ENCODE results near the gene FGFR3. TPM values are rescaled to one million over a fixed set of nuclear protein-coding genes. Genes with fewer than 3 reads are reported as not detected.

FGFR3 gene
- total RNA-seq, 1 experiment from 2014 or later = 10.2 TPM

- H3K36me3 ChIP-seq = no peaks in the 10 kb centered on the region
- H3K4me1 ChIP-seq (replicated peaks) = peaks cover 13% of the 10 kb centered on the region
- no peaks in the 10 kb centered on the region for H3K9me3 ChIP-seq (replicated peaks)
- no peak overlapping the region for H3K27ac ChIP-seq
- peak in 1 of 2 experiments; percentile 28 for DNase-seq (ENCODE audit: low read depth in 1 of 2, low spot score in 2 of 2)
- H3K27me3 ChIP-seq (replicated peaks) = peaks cover 5% of the 10 kb centered on the region; the same call in 1 of the 2 replicates
- H3K4me3 ChIP-seq = peak overlapping the region; percentile 44
Measured at GRCh38 chr4:1793940-1794808, 1.1 kb downstream of the FGFR3 start.

GRCh38 chr4:1794809-1795298 is 1.8 kb downstream of the FGFR3 start:
- Histone ChIP-seq H3K9me3 (replicated peaks) (no peaks in the 10 kb centered on the region), H3K4me3 (peak overlapping the region; percentile 44), H3K27me3 (replicated peaks) (peaks cover 5% of the 10 kb centered on the region; the same call in 1 of the 2 replicates), H3K36me3 (no peaks in the 10 kb centered on the region), H3K27ac (no peak overlapping the region), H3K4me1 (replicated peaks) (peaks cover 13% of the 10 kb centered on the region)
- no peak for DNase-seq (ENCODE audit: low read depth in 1 of 2, low spot score in 2 of 2)

- Histone ChIP-seq H3K36me3 (no peaks in the 10 kb centered on the region), H3K27me3 (replicated peaks) (peaks cover 5% of the 10 kb centered on the region; the same call in 1 of the 2 replicates), H3K27ac (no peak overlapping the region), H3K4me1 (replicated peaks) (peaks cover 13% of the 10 kb centered on the region), H3K4me3 (peak overlapping the region; percentile 44), H3K9me3 (replicated peaks) (no peaks in the 10 kb centered on the region)
- DNase-seq (ENCODE audit: low read depth in 1 of 2, low spot score in 2 of 2) = no peak
Measured at GRCh38 chr4:1795299-1796195, 2.5 kb downstream of the FGFR3 start.

GRCh38 chr4:1796486-1797204 is 3.6 kb downstream of the FGFR3 start:
- no peak overlapping the region for H3K4me3 ChIP-seq
- DNase-seq (ENCODE audit: low read depth in 1 of 2, low spot score in 2 of 2) = no peak
- H3K9me3 ChIP-seq (replicated peaks) = no peaks in the 10 kb centered on the region
- H3K27me3 ChIP-seq (replicated peaks) = peaks cover 5% of the 10 kb centered on the region; the same call in 1 of the 2 replicates
- no peak overlapping the region for H3K27ac ChIP-seq
- peaks cover 13% of the 10 kb centered on the region for H3K4me1 ChIP-seq (replicated peaks)
- H3K36me3 ChIP-seq = no peaks in the 10 kb centered on the region

DNA sequence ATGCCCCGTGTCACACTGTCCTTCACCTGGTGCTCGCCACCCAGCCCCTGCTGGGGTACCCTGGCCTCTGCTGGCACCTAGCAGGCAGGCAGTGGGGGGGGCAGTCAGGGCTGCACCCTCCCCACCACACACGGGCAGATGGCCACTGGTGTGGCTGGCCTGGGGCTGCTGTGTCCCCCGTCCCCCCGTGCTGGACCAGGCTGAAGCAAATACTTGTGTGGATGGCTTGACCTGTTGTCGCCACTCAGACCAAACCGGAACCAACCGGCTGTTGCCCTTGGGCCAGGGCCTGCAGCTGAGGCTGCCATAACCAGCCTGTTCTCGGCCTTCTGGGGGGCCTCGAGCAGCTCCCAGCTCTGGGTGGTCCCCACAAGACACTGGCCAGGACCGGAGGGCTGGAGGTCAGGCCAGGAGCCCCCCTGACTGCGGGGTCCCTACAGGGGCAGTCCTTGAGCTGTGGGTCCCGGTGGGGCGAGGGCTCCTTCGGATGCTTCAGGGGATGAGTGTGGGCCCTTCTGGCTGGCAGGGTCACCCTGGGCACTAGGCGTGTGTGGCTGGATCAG is 4.3 kb downstream of the FGFR3 start:
- H3K27me3 ChIP-seq (replicated peaks) = peaks cover 5% of the 10 kb centered on the region; the same call in 1 of the 2 replicates
- DNase-seq (ENCODE audit: low read depth in 1 of 2, low spot score in 2 of 2) = no peak
- H3K27ac ChIP-seq = no peak overlapping the region
- H3K4me1 ChIP-seq (replicated peaks) = peaks cover 13% of the 10 kb centered on the region
- no peaks in the 10 kb centered on the region for H3K9me3 ChIP-seq (replicated peaks)
- H3K36me3 ChIP-seq = no peaks in the 10 kb centered on the region
- no peak overlapping the region for H3K4me3 ChIP-seq

- DNase-seq (ENCODE audit: low read depth in 1 of 2, low spot score in 2 of 2) = no peak
- no peak overlapping the region for H3K27ac ChIP-seq
- no peaks in the 10 kb centered on the region for H3K36me3 ChIP-seq
- no peaks in the 10 kb centered on the region for H3K9me3 ChIP-seq (replicated peaks)
- H3K4me3 ChIP-seq = no peak overlapping the region
- H3K27me3 ChIP-seq (replicated peaks) = peaks cover 5% of the 10 kb centered on the region; the same call in 1 of the 2 replicates
- H3K4me1 ChIP-seq (replicated peaks) = peaks cover 13% of the 10 kb centered on the region
Measured at GRCh38 chr4:1797861-1798579, 4.9 kb downstream of the FGFR3 start.

DNA sequence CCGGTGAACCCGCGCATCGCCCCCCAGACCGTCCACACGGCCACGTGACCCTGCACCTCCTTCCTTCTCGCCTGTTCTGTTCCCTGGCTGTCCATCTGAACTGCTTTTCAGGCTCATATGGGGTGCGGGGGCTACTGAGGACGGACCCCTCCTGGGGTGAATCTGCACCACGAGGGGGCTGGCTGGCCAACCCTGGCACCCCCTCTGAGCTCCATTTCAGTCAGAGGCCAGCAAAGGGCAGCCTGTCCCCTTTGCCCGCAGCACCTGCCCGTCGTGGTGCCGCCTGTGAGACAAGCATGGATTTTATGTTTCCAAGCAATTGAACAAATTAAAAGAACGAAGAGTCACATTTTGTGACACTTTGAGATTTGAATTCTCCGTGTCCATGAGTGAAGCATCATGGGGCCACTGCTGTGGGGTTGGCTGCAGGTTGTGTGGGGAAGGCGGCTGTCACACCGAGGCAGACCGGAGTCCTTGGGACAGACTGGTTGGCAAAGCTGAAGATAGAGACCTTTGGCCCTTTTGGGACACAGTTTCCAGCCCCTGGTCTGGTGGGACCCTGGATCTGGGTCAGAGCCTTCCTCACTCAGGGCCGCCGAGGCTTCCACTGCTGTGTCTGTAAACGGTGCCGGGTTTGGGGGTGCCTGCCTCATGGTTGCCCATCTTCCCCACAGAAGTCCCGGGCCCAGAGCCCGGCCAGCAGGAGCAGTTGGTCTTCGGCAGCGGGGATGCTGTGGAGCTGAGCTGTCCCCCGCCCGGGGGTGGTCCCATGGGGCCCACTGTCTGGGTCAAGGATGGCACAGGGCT is 5.7 kb downstream of the FGFR3 start:
- no peak for DNase-seq (ENCODE audit: low read depth in 1 of 2, low spot score in 2 of 2)
- Histone ChIP-seq H3K9me3 (replicated peaks) (no peaks in the 10 kb centered on the region), H3K36me3 (no peaks in the 10 kb centered on the region), H3K4me3 (no peak overlapping the region), H3K4me1 (replicated peaks) (peaks cover 12% of the 10 kb centered on the region), H3K27me3 (replicated peaks) (peaks cover 5% of the 10 kb centered on the region; the same call in 1 of the 2 replicates), H3K27ac (no peak overlapping the region)

DNA sequence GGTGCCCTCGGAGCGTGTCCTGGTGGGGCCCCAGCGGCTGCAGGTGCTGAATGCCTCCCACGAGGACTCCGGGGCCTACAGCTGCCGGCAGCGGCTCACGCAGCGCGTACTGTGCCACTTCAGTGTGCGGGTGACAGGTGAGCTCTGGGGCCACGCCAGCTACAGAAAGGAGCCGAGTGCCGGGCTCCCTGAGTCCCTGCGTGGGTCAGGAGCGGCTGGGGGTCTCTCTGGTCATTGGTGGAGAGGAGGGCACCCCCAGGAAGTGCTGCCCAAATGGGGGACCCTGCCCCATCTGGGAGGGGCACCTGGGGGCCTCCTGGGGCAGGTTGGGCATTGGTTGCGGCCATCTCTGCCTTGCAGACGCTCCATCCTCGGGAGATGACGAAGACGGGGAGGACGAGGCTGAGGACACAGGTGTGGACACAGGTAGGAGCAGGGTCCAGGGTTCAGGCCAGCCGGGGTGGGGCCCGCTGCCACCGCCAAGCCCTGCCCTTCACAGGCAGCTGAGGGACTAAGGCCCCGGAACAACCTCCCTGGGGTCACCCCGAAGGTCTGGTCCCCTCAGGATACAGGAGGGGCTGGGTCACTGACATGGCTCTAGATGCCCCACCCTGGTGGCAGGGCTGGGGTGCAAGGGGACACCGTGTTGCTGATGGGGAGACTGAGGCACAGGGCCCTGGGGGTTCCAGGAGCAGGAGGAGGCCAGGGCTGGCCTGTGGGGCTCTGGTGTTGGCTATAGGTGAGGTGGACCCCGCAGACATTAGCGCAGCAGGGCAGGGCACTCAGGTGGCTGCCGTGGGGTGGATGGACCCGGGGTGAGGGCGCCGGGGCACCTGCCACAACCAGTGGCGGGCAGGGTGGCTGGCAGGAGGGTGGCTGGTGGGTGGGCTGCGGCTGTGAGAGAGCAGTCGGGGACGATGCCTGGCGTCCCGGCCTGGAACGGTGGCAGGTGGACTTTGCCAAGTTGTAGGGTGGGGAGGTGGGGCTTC is 6.6 kb downstream of the FGFR3 start:
- Histone ChIP-seq H3K9me3 (replicated peaks) (no peaks in the 10 kb centered on the region), H3K36me3 (no peaks in the 10 kb centered on the region), H3K27me3 (replicated peaks) (no peaks in the 10 kb centered on the region; the same call in 1 of the 2 replicates), H3K27ac (no peak overlapping the region), H3K4me1 (replicated peaks) (peaks cover 3% of the 10 kb centered on the region), H3K4me3 (no peak overlapping the region)
- no peak for DNase-seq (ENCODE audit: low read depth in 1 of 2, low spot score in 2 of 2)

- no peak for DNase-seq (ENCODE audit: low read depth in 1 of 2, low spot score in 2 of 2)
- no peaks in the 10 kb centered on the region for H3K27me3 ChIP-seq (replicated peaks)
- no peaks in the 10 kb centered on the region for H3K36me3 ChIP-seq
Measured at GRCh38 chr4:1800805-1801204, 7.7 kb downstream of the FGFR3 start.

GRCh38 chr4:1801286-1801958 is 8.3 kb downstream of the FGFR3 start:
- no peak for DNase-seq (ENCODE audit: low read depth in 1 of 2, low spot score in 2 of 2)
- H3K4me3 ChIP-seq = no peak overlapping the region
- H3K36me3 ChIP-seq = no peaks in the 10 kb centered on the region
- no peak overlapping the region for H3K27ac ChIP-seq
- no peaks in the 10 kb centered on the region for H3K27me3 ChIP-seq (replicated peaks)
- no peaks in the 10 kb centered on the region for H3K4me1 ChIP-seq (replicated peaks)
- no peaks in the 10 kb centered on the region for H3K9me3 ChIP-seq (replicated peaks)

More at GRCh38 chr4:1800805-1801204, 7.7 kb downstream of the FGFR3 start:
- Histone ChIP-seq H3K4me3 (no peak overlapping the region), H3K9me3 (replicated peaks) (no peaks in the 10 kb centered on the region), H3K4me1 (replicated peaks) (no peaks in the 10 kb centered on the region), H3K27ac (no peak overlapping the region)

Data from SJSA1 (cell line).